Endothelial cell of umbilical vein (primary cell): Measurements from ENCODE around the gene FTO. TPM values are rescaled to one million over a fixed set of nuclear protein-coding genes. Genes with fewer than 3 reads are reported as not detected.
A peak's percentile ranks its signal among the peaks of the same experiment; 100 is the strongest.

Experiments
- BruUV-seq: library from RNA; stranded (reverse); fragments of 400-500 nt; replicated peaks from 2 replicates; lab custom pipeline; 2021; lab: Mats Ljungman, UMichigan
- CTCF ChIA-PET: fragments of 300-600, 350-600 bp; sonication (Branson Sonifier 250); formaldehyde crosslinking; loops from one replicate; lab custom pipeline; 2021; ENCODE audit warnings: antibody characterized with exemption, inconsistent platforms; lab: Charles Lee
- POLR2A ChIA-PET: fragments of 300-600, 350-600 bp; sonication (Branson Sonifier 250); formaldehyde crosslinking; loops from one replicate; lab custom pipeline; 2021; ENCODE audit warnings: antibody characterized with exemption, inconsistent platforms; lab: Charles Lee
- DNase-seq: peaks from one replicate; pipeline ENCODE4 v3.0.0-alpha.2; 2011; ENCODE audit warnings: low read depth, low spot score
- FAIRE-seq: peaks from 2 replicates; lab custom pipeline; 2011; peaks lifted over from hg19 to GRCh38; lab: Jason Lieb, UNC
- H2AFZ ChIP-seq: 2 replicates; pipeline ENCODE4 v1.6.0; 2012; ENCODE audit warnings: low read depth, low read length, control low read depth, inconsistent platforms
- H3K27ac ChIP-seq: 2 replicates; pipeline ENCODE4 v1.5.1; 2011; ENCODE audit warnings: low read depth, mild to moderate bottlenecking, control low read depth, low read length, moderate library complexity; ENCODE audit not compliant: insufficient read depth
- H3K27me3 ChIP-seq, 2 experiments: 2 replicates each; pipeline versions ENCODE4 v1.6.0 to v1.6.1; 2011; ENCODE audit warnings: low read length in 2 of 2, mixed read lengths in 1 of 2; ENCODE audit not compliant: control insufficient read depth in 2 of 2, insufficient read depth in 2 of 2
- H3K36me3 ChIP-seq, 2 experiments: 2 replicates in 1 of 2; 3 replicates in 1 of 2; pipeline ENCODE4 v1.5.1; 2011; ENCODE audit warnings: low read length in 2 of 2, mild to moderate bottlenecking in 1 of 2, moderate library complexity in 1 of 2; ENCODE audit not compliant: control insufficient read depth in 2 of 2, insufficient read depth in 2 of 2; ENCODE audit errors: extremely low read depth in 1 of 2
- H3K4me1 ChIP-seq: 3 replicates; pipeline ENCODE4 v1.5.1; 2011; ENCODE audit warnings: mild to moderate bottlenecking, low read length; ENCODE audit not compliant: control insufficient read depth, insufficient read depth; ENCODE audit errors: extremely low read depth
- H3K4me2 ChIP-seq: 2 replicates; pipeline ENCODE4 v1.6.1; 2011; ENCODE audit warnings: low read length, control low read depth, mixed read lengths; ENCODE audit not compliant: insufficient read depth
- H3K4me3 ChIP-seq, 3 experiments: fragments of 200-600 bp in 1 of 3; sonication (generic), shearing (Covaris generic) in 1 of 3; replicated peaks in 1 of 3; 2 replicates each; pipeline ENCODE4 v1.5.1; 2011 to 2016; ENCODE audit warnings: control low read depth in 3 of 3, low read length in 3 of 3, mild to moderate bottlenecking in 2 of 3, inconsistent platforms in 1 of 3, low read depth in 1 of 3, moderate library complexity in 1 of 3; ENCODE audit not compliant: insufficient read depth in 1 of 3
- H3K79me2 ChIP-seq: 2 replicates; pipeline ENCODE4 v1.6.0; 2012; ENCODE audit warnings: low read length, inconsistent platforms; ENCODE audit not compliant: control insufficient read depth, insufficient read depth
- H3K9ac ChIP-seq: replicated peaks from 2 replicates; pipeline ENCODE3; 2011; ENCODE audit warnings: low read length, control low read depth; ENCODE audit not compliant: insufficient read depth; ENCODE audit errors: extremely low read depth
- H3K9me1 ChIP-seq: replicated peaks from 3 replicates; pipeline ENCODE4 v1.6.0; 2011; ENCODE audit warnings: mild to moderate bottlenecking, low read length; ENCODE audit not compliant: control insufficient read depth, insufficient read depth; ENCODE audit errors: extremely low read depth
- H3K9me3 ChIP-seq: replicated peaks from 2 replicates; pipeline ENCODE4 v1.5.1; 2012; ENCODE audit warnings: low read length, inconsistent platforms; ENCODE audit not compliant: control insufficient read depth, insufficient read depth
- H4K20me1 ChIP-seq: replicated peaks from 2 replicates; pipeline ENCODE3; 2011; ENCODE audit warnings: mild to moderate bottlenecking, low read length; ENCODE audit not compliant: control insufficient read depth, insufficient read depth; ENCODE audit errors: extremely low read depth
- CTCF ChIP-seq, 2 donors: IDR thresholded peaks; 1 replicate in 1 of 2; 2 replicates in 1 of 2; pipeline ENCODE4 v1.5.1; 2011; ENCODE audit warnings: low read length in 2 of 2, mild to moderate bottlenecking in 2 of 2, moderate library complexity in 2 of 2, control low read depth in 1 of 2, inconsistent platforms in 1 of 2, low read depth in 1 of 2; ENCODE audit not compliant: insufficient read depth in 1 of 2; ENCODE audit errors: extremely low read depth in 1 of 2
- EZH2 ChIP-seq: IDR thresholded peaks from 2 replicates; pipeline ENCODE4 v1.6.1; 2012; ENCODE audit warnings: borderline replicate concordance, low read depth, mild to moderate bottlenecking, moderate library complexity, low read length, inconsistent platforms; ENCODE audit not compliant: severe bottlenecking
- FOS ChIP-seq: IDR thresholded peaks from 2 replicates; pipeline ENCODE4 v1.6.1; 2011; ENCODE audit warnings: mild to moderate bottlenecking, low read length, moderate library complexity, borderline replicate concordance; ENCODE audit not compliant: insufficient read depth
- GATA2 ChIP-seq: IDR thresholded peaks from 2 replicates; pipeline ENCODE4 v1.7.0; 2011; ENCODE audit warnings: low read depth, mild to moderate bottlenecking, moderate library complexity, mixed read lengths, low read length; ENCODE audit not compliant: insufficient read length, insufficient read depth
- JUN ChIP-seq: IDR thresholded peaks from 2 replicates; pipeline ENCODE4 v1.6.1; 2011; ENCODE audit warnings: borderline replicate concordance, low read depth; ENCODE audit not compliant: insufficient read length, insufficient read depth
- MAX ChIP-seq: IDR thresholded peaks from 2 replicates; pipeline ENCODE4 v1.6.1; 2011; ENCODE audit not compliant: insufficient read depth, insufficient read length
- MYC ChIP-seq: IDR thresholded peaks from one replicate; pipeline ENCODE4 v1.6.1; 2011; ENCODE audit warnings: mild to moderate bottlenecking, low read depth, low read length
- POLR2A ChIP-seq: IDR thresholded peaks from 2 replicates; pipeline ENCODE4 v1.6.1; 2012; ENCODE audit warnings: low read depth, mild to moderate bottlenecking, control low read depth, low read length
- POLR2AphosphoS5 ChIP-seq: IDR thresholded peaks from 2 replicates; pipeline ENCODE4 v1.6.1; 2012; ENCODE audit warnings: low read depth, mild to moderate bottlenecking, control low read depth, low read length, moderate library complexity; ENCODE audit not compliant: insufficient read depth
- dilution Hi-C: fragments of 300-500 bp; cut with MboI; formaldehyde crosslinking; loops from one replicate; pipeline ENCODE4 v1.15.0; 2019; ENCODE audit warnings: low sequenced_read_pairs; ENCODE audit not compliant: extremely low pct_ligation_motif_present
- intact Hi-C: fragments of 100-400 bp; cut with micrococcal nuclease; formaldehyde crosslinking; loops from one replicate; pipeline ENCODE4 v1.10.0; 2022
- polyA plus RNA-seq, 4 experiments: library from polyadenylated mRNA; depleted of rRNA in 3 of 4; stranded (reverse) in 3 of 4; unstranded in 1 of 4; fragments of >200 nt; gene quantifications; 2 replicates each; pipeline versions ENCODE4 v1.2.1 to v1.2.3, GENCODE V29; 2011 to 2012; ENCODE audit warnings: missing spikeins in 1 of 4
- total RNA-seq: library from RNA; stranded (reverse); gene quantifications from 2 replicates; pipeline ENCODE4 v1.2.3, GENCODE V29; 2021

FTO gene
- total and polyA plus RNA-seq, 2 donors (not counting 3 experiments of a cell fraction or from before 2014, with no cell fraction given), result 48.6 to 87.1 TPM

GRCh38 chr16:54026456-54026855 lies 322.5 kb downstream of the FTO start:
- DNase-seq (peak; percentile 6), FAIRE-seq (no peak)
- ChIA-PET POLR2A (no interaction called here), CTCF (interaction anchor here (1.0 to 1.2 kb wide), 2 partner anchors 51 to 132 kb away, joined by 3 to 6 read pairs; no protein-coding TSS in a partner anchor)
- peak overlapping the region; percentile 39 for H3K4me2 ChIP-seq
- dilution Hi-C loops (no loop called here), intact Hi-C loops (no loop called here)
- H3K9me1 ChIP-seq, result no peaks in the 10 kb centered on the region
- no peaks in the 10 kb centered on the region for H3K79me2 ChIP-seq
- no peaks in the 10 kb centered on the region for H3K27me3 ChIP-seq
- no peak overlapping the region for H2AFZ ChIP-seq
- H3K27ac ChIP-seq, result peak overlapping the region; percentile 51
- H3K4me1 ChIP-seq, result peaks cover 21% of the 10 kb centered on the region
- H4K20me1 ChIP-seq, result no peaks in the 10 kb centered on the region
- H3K4me3 ChIP-seq, result no peak overlapping the region
- no peak for TF ChIP-seq FOS
- no peak for TF ChIP-seq POLR2AphosphoS5
- no peak for TF ChIP-seq MYC
- TF ChIP-seq EZH2, result no peak
- no peak for TF ChIP-seq MAX
- no peak for TF ChIP-seq POLR2A
- no peak for TF ChIP-seq CTCF (IDR thresholded peaks at IDR 0.05; ENCODE audit: extremely low read depth in 1 of 2, insufficient read depth in 1 of 2, low read depth in 1 of 2, low read length in 2 of 2)
- TF ChIP-seq JUN, result no peak
- no peak for TF ChIP-seq GATA2
- no peaks in the 10 kb centered on the region for H3K36me3 ChIP-seq
- no peak overlapping the region for H3K9ac ChIP-seq
- BruUV-seq, result no TSS peak
- H3K9me3 ChIP-seq, result no peaks in the 10 kb centered on the region
